AG04449 (cell line): ENCODE data around the gene IGDCC3.

Experiments used
- CTCF ChIA-PET: fragments of 350-600 bp; formaldehyde crosslinking; extraction: SDS; loops from one replicate; lab custom pipeline; 2021; ENCODE audit warnings: antibody characterized with exemption; lab: Yijun Ruan, JAX
- POLR2A ChIA-PET: fragments of 400-600, 350-600 bp; formaldehyde crosslinking; extraction: SDS; loops from one replicate; lab custom pipeline; 2020; ENCODE audit warnings: antibody characterized with exemption, inconsistent platforms; lab: Yijun Ruan, JAX
- DNase-seq: peaks from one replicate; pipeline ENCODE4 v3.0.0-alpha.2; 2010; ENCODE audit warnings: low read depth, low spot score
- H3K4me3 ChIP-seq: 2 replicates; pipeline ENCODE4 v1.5.1; 2011; ENCODE audit warnings: low read depth, mild to moderate bottlenecking, control low read depth, low read length
- CTCF ChIP-seq: IDR thresholded peaks from one replicate; pipeline ENCODE4 v1.5.1; 2011; ENCODE audit warnings: mild to moderate bottlenecking, moderate library complexity, low read length, control low read depth, inconsistent platforms; ENCODE audit not compliant: insufficient read depth; ENCODE audit errors: missing control alignments

Gene IGDCC3

GRCh38 chr15:65409036-65409631, 31.3 kb upstream of the IGDCC3 start:
- ChIA-PET POLR2A (interaction anchor here (1.7 kb wide), 1 partner anchor 104 kb away, joined by 7 read pairs; the partner anchor contains the start of gene RNU5B-1), CTCF (interaction anchor here (1.0 to 14.8 kb wide), 5 partner anchors 9 to 28 kb away, joined by 4 to 267 read pairs (median 8); partner anchors contain the start of gene IGDCC3)
- TF ChIP-seq CTCF = no peak
- peak; percentile 89 for DNase-seq
- H3K4me3 ChIP-seq = no peak overlapping the region

- no peak for DNase-seq
- POLR2A ChIA-PET = interaction anchor here (1.7 kb wide), 1 partner anchor 104 kb away, joined by 7 read pairs; the partner anchor contains the start of gene RNU5B-1
These were observed 30.7 kb upstream of the IGDCC3 start for GRCh38 chr15:65408324-65409035.

GRCh38 chr15:65406424-65407000, 28.7 kb upstream of the IGDCC3 start:
- DNase-seq = no peak
- CTCF ChIA-PET = interaction anchor here (1.2 to 14.8 kb wide), 2 partner anchors 12 to 20 kb away, joined by 3 to 267 read pairs; partner anchors contain the start of gene IGDCC3
- POLR2A ChIA-PET = no interaction called here
- TF ChIP-seq CTCF = no peak
- H3K4me3 ChIP-seq = no peak overlapping the region

More at GRCh38 chr15:65408324-65409035, 30.7 kb upstream of the IGDCC3 start:
- no peak for TF ChIP-seq CTCF
- CTCF ChIA-PET = interaction anchor here (0.9 to 14.8 kb wide), 5 partner anchors 8 to 29 kb away, joined by 3 to 267 read pairs (median 8); partner anchors contain the start of gene IGDCC3
- H3K4me3 ChIP-seq = no peak overlapping the region

- no peak for DNase-seq
- H3K4me3 ChIP-seq = no peak overlapping the region
- POLR2A ChIA-PET = no interaction called here
- CTCF ChIA-PET = interaction anchor here (1.1 to 14.8 kb wide), 4 partner anchors 13 to 87 kb away, joined by 3 to 267 read pairs (median 10); partner anchors contain the start of gene IGDCC3
- no peak for TF ChIP-seq CTCF
These were observed 28.1 kb upstream of the IGDCC3 start for GRCh38 chr15:65405791-65406423.

- ChIA-PET POLR2A (interaction anchor here (0.6 to 1.0 kb wide), 2 partner anchors 23 to 100 kb away, joined by 3 read pairs; partner anchors contain the start of gene RNU5B-1), CTCF (interaction anchor here (0.6 to 14.8 kb wide), 5 partner anchors 17 to 85 kb away, joined by 3 to 267 read pairs (median 5); partner anchors contain the start of gene IGDCC3)
- DNase-seq = no peak
- no peak overlapping the region for H3K4me3 ChIP-seq
- TF ChIP-seq CTCF = no peak
These were observed 26.5 kb upstream of the IGDCC3 start for GRCh38 chr15:65404186-65404872.
